Bronchial epithelial cell (primary cell): ENCODE measurements around the gene MROH2A. TPM values are rescaled to one million over a fixed set of nuclear protein-coding genes. Genes with fewer than 3 reads are reported as not detected.

Experiments
- DNase-seq: peaks from one replicate; pipeline ENCODE4 v3.0.0-alpha.2; 2010; ENCODE audit warnings: low read depth
- FAIRE-seq: peaks from 2 replicates; lab custom pipeline; 2011; peaks lifted over from hg19 to GRCh38; lab: Jason Lieb, UNC
- H3K27me3 ChIP-seq: 2 replicates; pipeline ENCODE4 v1.5.1; 2011; ENCODE audit warnings: low read length; ENCODE audit not compliant: control insufficient read depth, insufficient read depth
- H3K36me3 ChIP-seq: 2 replicates; pipeline ENCODE4 v1.5.1; 2011; ENCODE audit warnings: low read length; ENCODE audit not compliant: control insufficient read depth, insufficient read depth
- H3K4me3 ChIP-seq: 2 replicates; pipeline ENCODE4 v1.5.1; 2011; ENCODE audit warnings: mild to moderate bottlenecking, low read depth, low read length, control low read depth
- CTCF ChIP-seq: IDR thresholded peaks from 2 replicates; pipeline ENCODE4 v1.5.1; 2011; ENCODE audit warnings: mild to moderate bottlenecking, moderate library complexity, low read length, control low read depth, inconsistent platforms; ENCODE audit not compliant: insufficient read depth, severe bottlenecking
- total RNA-seq: library from RNA; depleted of rRNA; stranded (reverse); fragments of >200 nt; gene quantifications from 2 replicates; pipeline ENCODE4 v1.2.1, GENCODE V29; 2014

The MROH2A gene
- total RNA-seq, 1 donor from 2014 or later, result not detected

DNA sequence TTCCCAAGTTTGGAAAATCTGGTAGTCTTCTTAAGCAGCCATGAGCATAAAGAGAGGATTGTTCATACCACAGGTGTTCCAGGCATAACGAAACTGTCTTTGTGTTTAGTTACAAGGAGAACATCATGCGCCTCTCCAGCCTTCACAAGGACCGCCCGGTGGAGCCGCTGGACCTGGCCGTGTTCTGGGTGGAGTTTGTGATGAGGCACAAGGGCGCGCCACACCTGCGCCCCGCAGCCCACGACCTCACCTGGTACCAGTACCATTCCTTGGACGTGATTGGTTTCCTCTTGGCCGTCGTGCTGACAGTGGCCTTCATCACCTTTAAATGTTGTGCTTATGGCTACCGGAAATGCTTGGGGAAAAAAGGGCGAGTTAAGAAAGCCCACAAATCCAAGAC, 6.0 kb upstream of the MROH2A start:
- FAIRE-seq, result peak; percentile 82
- DNase-seq, result no peak
- TF ChIP-seq CTCF, result no peak
- Histone ChIP-seq H3K36me3 (peaks cover 3% of the 10 kb centered on the region), H3K27me3 (no peaks in the 10 kb centered on the region), H3K4me3 (no peak overlapping the region)

- Histone ChIP-seq H3K4me3 (no peak overlapping the region), H3K27me3 (no peaks in the 10 kb centered on the region), H3K36me3 (peaks cover 3% of the 10 kb centered on the region)
- no peak for TF ChIP-seq CTCF
- no peak for FAIRE-seq
- no peak for DNase-seq
These were observed 5.5 kb upstream of the MROH2A start for GRCh38 chr2:233772583-233772982.

DNA sequence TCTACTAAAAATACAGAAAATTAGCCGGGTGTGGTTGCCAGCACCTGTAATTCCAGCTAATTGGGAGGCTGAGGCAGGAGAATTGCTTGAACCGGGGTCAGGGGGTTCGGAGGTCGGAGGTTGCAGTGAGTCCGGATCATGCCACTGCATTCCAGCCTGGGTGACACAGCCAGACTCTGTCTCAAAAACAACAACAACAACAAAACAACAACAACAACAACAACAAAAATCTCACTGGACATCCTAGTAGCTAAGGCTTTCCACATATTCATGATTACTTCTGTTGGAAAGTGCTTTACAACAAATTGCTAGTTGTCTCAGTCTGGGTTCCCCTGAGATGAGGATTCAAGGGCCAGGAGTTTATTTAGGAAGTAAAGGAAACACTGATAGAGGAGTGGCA, 4.3 kb upstream of the MROH2A start:
- Histone ChIP-seq H3K4me3 (no peak overlapping the region), H3K27me3 (no peaks in the 10 kb centered on the region), H3K36me3 (peaks cover 3% of the 10 kb centered on the region)
- no peak for TF ChIP-seq CTCF
- DNase-seq (no peak), FAIRE-seq (peak; percentile 18)

- no peak overlapping the region for H3K4me3 ChIP-seq
- DNase-seq, result no peak
- TF ChIP-seq CTCF, result no peak
These were observed 2.7 kb upstream of the MROH2A start for GRCh38 chr2:233775414-233775813.

DNA sequence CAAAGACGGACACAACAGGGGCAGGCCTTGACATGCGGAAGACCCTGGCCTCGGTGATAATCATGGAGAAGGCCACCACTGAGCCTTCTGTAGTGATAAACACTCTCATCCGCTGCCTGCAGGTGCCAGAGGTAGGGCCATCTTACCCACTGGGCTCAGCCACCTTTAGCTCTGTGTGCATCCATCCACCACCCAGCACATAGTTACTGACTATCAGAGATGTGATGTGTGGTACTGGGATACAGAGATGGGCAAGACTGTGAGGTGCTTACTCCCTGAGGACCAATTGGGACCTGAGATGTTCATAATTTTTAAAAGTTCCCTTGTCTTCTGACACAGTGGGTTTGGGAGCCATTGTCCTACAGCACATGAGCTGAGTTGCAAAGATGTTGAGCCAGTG, 1.6 kb downstream of the MROH2A start:
- TF ChIP-seq CTCF, result no peak
- Histone ChIP-seq H3K4me3 (no peak overlapping the region), H3K27me3 (no peaks in the 10 kb centered on the region), H3K36me3 (no peaks in the 10 kb centered on the region)
- no peak for DNase-seq
- FAIRE-seq, result peak; percentile 18

More at GRCh38 chr2:233775414-233775813, 2.7 kb upstream of the MROH2A start:
- H3K27me3 ChIP-seq, result no peaks in the 10 kb centered on the region
- no peak for FAIRE-seq
- H3K36me3 ChIP-seq, result peaks cover 1% of the 10 kb centered on the region

DNA sequence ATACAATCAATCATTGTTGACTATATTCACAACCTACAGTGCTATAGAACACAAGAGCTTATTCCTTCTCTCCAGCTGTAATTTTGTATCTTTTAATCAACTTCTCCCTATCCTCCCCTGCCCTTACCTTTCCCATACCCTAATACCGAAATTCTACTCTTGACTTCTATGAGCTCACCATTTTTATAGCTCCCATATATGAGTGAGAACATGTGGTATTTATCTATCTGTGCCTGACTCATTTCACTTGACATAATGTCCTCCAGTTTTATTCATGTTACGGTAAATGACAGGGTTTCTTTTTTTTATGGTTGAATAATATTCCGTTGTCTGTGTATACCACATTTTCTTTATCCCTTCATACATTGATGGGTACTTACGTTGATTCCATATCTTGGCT, 2.6 kb downstream of the MROH2A start:
- Histone ChIP-seq H3K4me3 (no peak overlapping the region), H3K27me3 (no peaks in the 10 kb centered on the region), H3K36me3 (no peaks in the 10 kb centered on the region)
- FAIRE-seq (no peak), DNase-seq (no peak)
- TF ChIP-seq CTCF, result no peak
